Stimulated activated CD4-positive, alpha-beta T cell treated with anti-CD3 and anti-CD28 coated beads, Interleukin-1b, Interleukin-23, amount 100 ng/mL, for 1 hour (primary cell): ENCODE results near the gene LHX3.

Source experiments
- DNase-seq, 2 donors: peaks; one replicate each; pipeline ENCODE4 v3.0.0-alpha.2; 2020; ENCODE audit warnings: low read depth in 2 of 2

Gene LHX3

GRCh38 chr9:136228107-136228875, 23.4 kb upstream of the LHX3 start:
- no peak for DNase-seq

GRCh38 chr9:136226680-136227407, 21.9 kb upstream of the LHX3 start:
- DNase-seq: no peak

- DNase-seq: peak; percentile 22 to 43
Observed at GRCh38 chr9:136225748-136226679, 21.1 kb upstream of the LHX3 start.

- DNase-seq: no peak
Observed at GRCh38 chr9:136225366-136225747, 20.4 kb upstream of the LHX3 start.

GRCh38 chr9:136223871-136224640, 19.1 kb upstream of the LHX3 start:
- no peak for DNase-seq

GRCh38 chr9:136222906-136223285, 18.0 kb upstream of the LHX3 start:
- DNase-seq: no peak

GRCh38 chr9:136222166-136222905, 17.4 kb upstream of the LHX3 start:
- DNase-seq: no peak

- DNase-seq: no peak
Observed at GRCh38 chr9:136220017-136220729, 15.2 kb upstream of the LHX3 start.

- no peak for DNase-seq
Observed at GRCh38 chr9:136219276-136219675, 14.3 kb upstream of the LHX3 start.

- DNase-seq: no peak
Observed at GRCh38 chr9:136218673-136219072, 13.7 kb upstream of the LHX3 start.

- DNase-seq: no peak
Observed at GRCh38 chr9:136218271-136218670, 13.3 kb upstream of the LHX3 start.

GRCh38 chr9:136216541-136217244, 11.8 kb upstream of the LHX3 start:
- DNase-seq: no peak

GRCh38 chr9:136213733-136214132, 8.8 kb upstream of the LHX3 start:
- DNase-seq: no peak

GRCh38 chr9:136212345-136212950, 7.5 kb upstream of the LHX3 start:
- DNase-seq: no peak

- DNase-seq: no peak
Observed at GRCh38 chr9:136211441-136212344, 6.8 kb upstream of the LHX3 start.

GRCh38 chr9:136211006-136211405, 6.1 kb upstream of the LHX3 start:
- DNase-seq: no peak

- DNase-seq: no peak
Observed at GRCh38 chr9:136210276-136210675, 5.3 kb upstream of the LHX3 start.

- DNase-seq: no peak
Observed at GRCh38 chr9:136209786-136210185, 4.9 kb upstream of the LHX3 start.
